GM23248 (cell line): ENCODE results near the gene SGMS1. TPM values are rescaled to one million over a fixed set of nuclear protein-coding genes. Genes with fewer than 3 reads are reported as not detected.

ENCODE experiments used
- DNase-seq: peaks from one replicate; pipeline ENCODE4 v3.0.0-alpha.2; 2015
- H2AFZ ChIP-seq: fragments of 200-600 bp; sonication (generic); 2 replicates; pipeline ENCODE4 v1.6.1; 2016; ENCODE audit warnings: antibody characterized with exemption
- H3F3A ChIP-seq: fragments of 200-600 bp; sonication (generic); 2 replicates; pipeline ENCODE4 v1.6.1; 2016; ENCODE audit warnings: mild to moderate bottlenecking, antibody characterized with exemption, mixed run types; ENCODE audit not compliant: insufficient read depth
- H3K27ac ChIP-seq: fragments of 200-600 bp; sonication (generic); 2 replicates; pipeline ENCODE4 v1.5.1; 2016; ENCODE audit warnings: mild to moderate bottlenecking
- H3K27me3 ChIP-seq: fragments of 200-600 bp; sonication (generic); replicated peaks from 2 replicates; pipeline ENCODE4 v1.6.1; 2016; ENCODE audit warnings: mild to moderate bottlenecking; ENCODE audit not compliant: insufficient read depth
- H3K36me3 ChIP-seq: fragments of 200-600 bp; sonication (generic); 2 replicates; pipeline ENCODE4 v1.6.1; 2016; ENCODE audit warnings: low read depth, mild to moderate bottlenecking
- H3K4me1 ChIP-seq: fragments of 200-600 bp; sonication (generic); 2 replicates; pipeline ENCODE4 v1.6.1; 2016; ENCODE audit warnings: mild to moderate bottlenecking; ENCODE audit not compliant: insufficient read depth
- H3K4me2 ChIP-seq: fragments of 200-600 bp; sonication (generic); one replicate; pipeline ENCODE4 v1.6.1; 2016; ENCODE audit warnings: mild to moderate bottlenecking; ENCODE audit not compliant: unreplicated experiment
- H3K4me3 ChIP-seq: fragments of 200-600 bp; sonication (generic); 2 replicates; pipeline ENCODE4 v1.5.1; 2016; ENCODE audit warnings: mild to moderate bottlenecking
- H3K79me2 ChIP-seq: fragments of 200-600 bp; sonication (generic); 2 replicates; pipeline ENCODE4 v1.6.1; 2016; ENCODE audit warnings: mild to moderate bottlenecking; ENCODE audit not compliant: insufficient read depth
- H3K9ac ChIP-seq: fragments of 200-600 bp; sonication (generic); 2 replicates; pipeline ENCODE4 v1.6.1; 2016; ENCODE audit warnings: mild to moderate bottlenecking
- H3K9me2 ChIP-seq: fragments of 200-600 bp; sonication (generic); 2 replicates; pipeline ENCODE4 v1.6.1; 2016; ENCODE audit warnings: mixed run types, mild to moderate bottlenecking, moderate library complexity; ENCODE audit not compliant: insufficient read depth
- H3K9me3 ChIP-seq: fragments of 200-600 bp; sonication (generic); one replicate; pipeline ENCODE4 v1.6.1; 2017; ENCODE audit warnings: low read depth
- H4K20me1 ChIP-seq: fragments of 200-600 bp; sonication (generic); 2 replicates; pipeline ENCODE4 v1.6.0; 2016; ENCODE audit not compliant: insufficient read depth
- EZH2 ChIP-seq: fragments of 200-600 bp; sonication (generic); IDR thresholded peaks from 2 replicates; pipeline ENCODE4 v1.6.1; 2018; ENCODE audit warnings: antibody characterized with exemption, mild to moderate bottlenecking; ENCODE audit not compliant: insufficient read depth, poor library complexity, severe bottlenecking
- EZH2phosphoT487 ChIP-seq: fragments of 200-600 bp; sonication (generic); IDR thresholded peaks from 2 replicates; pipeline ENCODE4 v1.6.1; 2018; ENCODE audit warnings: antibody characterized with exemption, moderate library complexity, mild to moderate bottlenecking, low read depth; ENCODE audit not compliant: insufficient read depth
- whole genome bisulfite sequencing, 2 experiments: methylation state at CpG; one replicate each; pipeline ENCODE4 v1.1.6; 2015 to 2017; ENCODE audit warnings: low lambda C conversion rate in 2 of 2, low coverage in 1 of 2; ENCODE audit errors: missing lambda C conversion rate in 2 of 2; 5-methylcytosine and 5-hydroxymethylcytosine counted together
- in situ Hi-C: fragments of 300-500 bp; cut with MboI; formaldehyde crosslinking; loops from 2 replicates; pipeline ENCODE4 v1.15.0; 2020
- polyA plus RNA-seq: library from polyadenylated mRNA; unstranded; fragments of >200 nt; fragmentation: Nextera tagmentation; extraction: Ambion mirVana; gene quantifications from 2 replicates; pipeline ENCODE4 v1.2.1, GENCODE V29; 2016
- total RNA-seq: library from RNA; depleted of rRNA; stranded (reverse); fragments of >200 nt; shearing (Covaris generic); gene quantifications from 2 replicates; pipeline ENCODE4 v1.2.3, GENCODE V29; 2014

The SGMS1 gene
- total and polyA plus RNA-seq, 2 experiments from 2014 or later = 22.7 to 53.6 TPM

DNA sequence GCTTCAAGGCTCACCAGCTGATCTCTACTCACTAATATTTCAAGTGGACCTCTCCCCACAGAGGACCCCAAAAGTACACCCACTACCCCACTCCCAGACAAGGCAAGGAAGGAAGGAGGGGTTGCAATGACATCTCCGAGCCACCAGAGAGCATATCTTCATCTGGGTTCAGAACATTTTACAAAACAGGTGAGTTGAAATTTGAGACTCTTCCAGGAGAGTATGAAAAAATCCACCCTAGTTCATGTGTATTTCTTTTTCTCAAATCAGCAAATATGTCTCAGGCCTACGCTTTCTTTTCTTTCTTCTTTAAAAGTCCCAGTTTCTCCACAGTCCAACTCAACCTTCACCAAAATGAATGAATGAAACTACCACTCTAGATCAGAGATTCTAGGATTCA is 61.9 kb downstream of the SGMS1 start:
- H3K4me3 ChIP-seq = peak overlapping the region; percentile 42
- H3K9me3 ChIP-seq = no peaks in the 10 kb centered on the region
- TF ChIP-seq EZH2 (no peak), EZH2phosphoT487 (no peak)
- no peaks in the 10 kb centered on the region for H3K9me2 ChIP-seq
- H3K36me3 ChIP-seq = no peaks in the 10 kb centered on the region
- H3K4me1 ChIP-seq = peaks cover 37% of the 10 kb centered on the region
- H2AFZ ChIP-seq = no peak overlapping the region
- 93 to 99% methylated on average over 2 of the region's 2 CpGs for WGBS, 2 experiments
- peak overlapping the region; percentile 44 for H3K9ac ChIP-seq
- H3K27me3 ChIP-seq = no peaks in the 10 kb centered on the region
- no peak for DNase-seq
- peak overlapping the region; percentile 72 for H3K27ac ChIP-seq
- H3K79me2 ChIP-seq = no peaks in the 10 kb centered on the region
- in situ Hi-C loops = no loop called here
- peaks cover 21% of the 10 kb centered on the region for H3F3A ChIP-seq
- no peaks in the 10 kb centered on the region for H4K20me1 ChIP-seq
- peak overlapping the region; percentile 70 for H3K4me2 ChIP-seq

DNA sequence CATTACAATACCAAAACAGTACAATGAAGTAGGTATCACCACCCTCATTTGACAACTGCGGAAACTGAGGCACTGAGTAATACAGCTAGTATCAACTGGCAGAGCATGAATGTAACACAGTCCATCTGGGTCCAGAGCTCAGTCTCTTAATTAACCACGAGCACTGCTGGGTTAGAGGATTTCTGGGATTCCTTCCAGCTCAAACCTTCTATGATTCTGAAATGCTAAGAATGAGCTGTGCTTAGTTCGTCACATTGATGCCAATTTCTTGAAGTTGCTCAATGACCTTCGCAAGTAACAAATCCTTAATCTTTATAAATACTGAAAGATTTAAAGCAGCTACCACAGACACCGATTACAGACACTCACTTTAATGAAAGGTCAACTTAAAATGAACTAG is 62.5 kb downstream of the SGMS1 start:
- Histone ChIP-seq H3K36me3 (no peaks in the 10 kb centered on the region), H4K20me1 (no peaks in the 10 kb centered on the region), H3F3A (peaks cover 21% of the 10 kb centered on the region), H3K9me2 (no peaks in the 10 kb centered on the region), H3K27ac (peak overlapping the region; percentile 72), H2AFZ (no peak overlapping the region), H3K79me2 (no peaks in the 10 kb centered on the region), H3K4me3 (peak overlapping the region; percentile 42), H3K9ac (peak overlapping the region; percentile 44), H3K9me3 (no peaks in the 10 kb centered on the region), H3K4me2 (peak overlapping the region; percentile 70), H3K4me1 (peaks cover 42% of the 10 kb centered on the region), H3K27me3 (no peaks in the 10 kb centered on the region)
- TF ChIP-seq EZH2phosphoT487 (0 out of 2 replicates have a peak, but pooled peaks have one; percentile 55), EZH2 (no peak)
- in situ Hi-C loops = no loop called here
- DNase-seq = peak; percentile 96
- 0 to 3% methylated on average over 5 of the region's 5 CpGs for WGBS, 2 experiments

DNA sequence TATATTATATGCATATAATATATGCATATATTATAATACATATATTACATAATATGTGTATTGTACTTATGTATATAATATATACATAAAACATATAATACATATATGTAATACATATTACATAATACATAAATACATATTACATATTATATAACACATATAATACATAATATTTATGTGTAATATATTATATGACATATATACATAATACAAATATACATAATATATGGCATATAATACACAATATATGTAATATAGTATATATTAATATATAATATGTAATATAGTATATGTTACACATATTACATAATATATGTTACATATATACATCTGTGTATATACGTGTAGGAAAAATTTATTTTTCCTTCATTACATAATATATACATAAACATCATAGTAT is 63.4 kb downstream of the SGMS1 start:
- no peak for DNase-seq
- H3K9me3 ChIP-seq = no peaks in the 10 kb centered on the region
- WGBS, 2 experiments = 91 to 100% methylated on average over 1 of the region's 1 CpG
- TF ChIP-seq EZH2phosphoT487 (no peak), EZH2 (no peak)
- peaks cover 25% of the 10 kb centered on the region for H3F3A ChIP-seq
- in situ Hi-C loops = no loop called here
- H3K4me2 ChIP-seq = no peak overlapping the region
- H3K36me3 ChIP-seq = no peaks in the 10 kb centered on the region
- H3K79me2 ChIP-seq = no peaks in the 10 kb centered on the region
- H3K9ac ChIP-seq = no peak overlapping the region
- no peaks in the 10 kb centered on the region for H3K27me3 ChIP-seq
- H3K4me3 ChIP-seq = no peak overlapping the region
- H4K20me1 ChIP-seq = no peaks in the 10 kb centered on the region
- no peak overlapping the region for H3K27ac ChIP-seq
- H3K9me2 ChIP-seq = no peaks in the 10 kb centered on the region
- no peak overlapping the region for H2AFZ ChIP-seq
- peaks cover 51% of the 10 kb centered on the region for H3K4me1 ChIP-seq

DNA sequence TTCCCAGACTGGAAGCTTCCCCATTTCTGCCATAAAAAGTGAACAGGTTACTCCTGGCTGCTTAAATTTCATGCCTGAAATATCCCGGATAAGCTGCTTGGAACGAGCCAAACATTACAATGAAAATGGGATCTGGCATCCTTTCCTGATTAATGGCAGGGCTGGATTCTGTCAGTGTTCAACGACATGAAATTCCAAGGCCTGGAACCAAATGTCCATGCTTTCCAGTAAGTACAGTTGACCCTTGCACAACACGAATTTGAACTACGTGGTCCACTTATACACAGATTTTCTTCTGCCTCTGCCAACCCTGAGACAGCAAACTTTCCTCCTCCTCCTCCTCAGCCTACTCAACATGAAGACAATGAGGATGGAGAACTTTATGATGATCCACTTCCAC is 65.4 kb downstream of the SGMS1 start:
- no peak overlapping the region for H3K27ac ChIP-seq
- no peaks in the 10 kb centered on the region for H3K9me3 ChIP-seq
- H3K4me3 ChIP-seq = no peak overlapping the region
- H3F3A ChIP-seq = peaks cover 32% of the 10 kb centered on the region
- TF ChIP-seq EZH2phosphoT487 (no peak), EZH2 (no peak)
- no peaks in the 10 kb centered on the region for H4K20me1 ChIP-seq
- H3K4me2 ChIP-seq = no peak overlapping the region
- H3K36me3 ChIP-seq = no peaks in the 10 kb centered on the region
- DNase-seq = no peak
- no peak overlapping the region for H2AFZ ChIP-seq
- H3K4me1 ChIP-seq = peaks cover 62% of the 10 kb centered on the region
- H3K9ac ChIP-seq = no peak overlapping the region
- no peaks in the 10 kb centered on the region for H3K79me2 ChIP-seq
- no peaks in the 10 kb centered on the region for H3K9me2 ChIP-seq
- WGBS, 2 experiments = 10 to 15% methylated on average over 5 of the region's 5 CpGs
- H3K27me3 ChIP-seq = no peaks in the 10 kb centered on the region
- in situ Hi-C loops = no loop called here

DNA sequence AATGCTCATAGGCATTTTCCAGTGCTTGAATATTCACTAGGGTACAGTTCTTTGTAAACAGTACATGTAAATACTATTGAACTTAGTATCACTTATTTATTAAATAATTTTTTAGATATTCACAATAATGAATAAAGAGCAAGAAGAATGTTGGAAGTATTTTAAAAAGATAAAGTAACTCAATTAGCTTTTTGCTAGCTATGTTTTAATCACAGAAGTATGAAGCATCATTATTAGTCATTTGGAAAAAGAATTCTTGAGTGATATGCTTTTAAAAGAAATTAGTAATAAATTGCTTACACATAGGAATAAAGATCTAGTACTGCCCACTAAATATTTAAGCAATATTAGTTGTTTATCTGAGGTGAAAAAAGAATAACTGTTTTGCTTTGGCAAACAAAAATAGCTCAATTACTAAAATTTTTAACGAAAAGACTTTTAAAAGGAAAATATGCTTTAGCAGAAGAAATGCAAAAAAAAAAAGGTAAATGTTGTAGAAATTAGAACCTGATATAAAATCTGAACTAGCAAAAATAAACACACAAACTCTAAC is 66.5 kb downstream of the SGMS1 start:
- no peaks in the 10 kb centered on the region; the same call in 1 of the 2 replicates for H3K79me2 ChIP-seq
- in situ Hi-C loops = no loop called here
- peak; percentile 38 for DNase-seq
- H3K36me3 ChIP-seq = no peaks in the 10 kb centered on the region
- WGBS, 2 experiments = 46 to 62% methylated on average over 1 of the region's 1 CpG
- H2AFZ ChIP-seq = no peak overlapping the region
- H4K20me1 ChIP-seq = no peaks in the 10 kb centered on the region
- no peak overlapping the region for H3K27ac ChIP-seq
- no peak overlapping the region for H3K4me3 ChIP-seq
- H3K4me2 ChIP-seq = peak overlapping the region; percentile 53
- H3K27me3 ChIP-seq = no peaks in the 10 kb centered on the region
- no peaks in the 10 kb centered on the region for H3K9me3 ChIP-seq
- H3K9me2 ChIP-seq = no peaks in the 10 kb centered on the region
- no peak overlapping the region for H3K9ac ChIP-seq
- no peak for TF ChIP-seq EZH2phosphoT487
- no peak for TF ChIP-seq EZH2
- peaks cover 70% of the 10 kb centered on the region for H3K4me1 ChIP-seq
- H3F3A ChIP-seq = peaks cover 33% of the 10 kb centered on the region
